Measurements from ENCODE around the gene ENC1. TPM values are rescaled to one million over a fixed set of nuclear protein-coding genes. Genes with fewer than 3 reads are reported as not detected.

Gene ENC1
- total and polyA plus RNA-seq, 4 donors = 6.8 to 31.5 (median 18.3) TPM

DNA sequence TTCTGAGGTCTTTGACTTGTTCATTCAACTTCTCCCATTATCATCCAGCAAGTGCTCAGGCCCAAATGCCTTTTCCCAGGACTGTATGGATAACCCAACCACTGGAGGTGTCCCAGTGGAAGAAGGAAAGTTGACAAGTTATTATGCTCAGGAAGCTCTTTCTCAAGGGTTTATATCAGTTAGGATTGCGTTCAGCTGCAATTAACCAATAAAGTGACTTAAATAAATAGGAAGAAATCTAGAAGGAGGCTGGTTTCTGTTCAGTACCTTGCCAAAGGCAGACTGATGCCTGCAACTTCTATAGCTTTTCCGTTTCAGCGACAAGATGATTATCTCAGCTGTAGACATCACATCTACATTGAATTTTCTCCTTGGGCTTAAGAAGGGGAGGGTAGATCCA, 52.1 kb downstream of the ENC1 start:
- no peaks in the 10 kb centered on the region for H3K9me3 ChIP-seq (ENCODE audit: control insufficient read depth in 4 of 4, insufficient read depth in 3 of 4, low read length in 3 of 4)
- WGBS, 2 donors = 89 to 96% methylated on average over 3 of the region's 3 CpGs
- H3K4me3 ChIP-seq = no peak overlapping the region
- no peaks in the 10 kb centered on the region for H3K36me3 ChIP-seq (ENCODE audit: control insufficient read depth in 4 of 4, insufficient read depth in 4 of 4, low read length in 4 of 4)
- TF ChIP-seq, protein P1, sequence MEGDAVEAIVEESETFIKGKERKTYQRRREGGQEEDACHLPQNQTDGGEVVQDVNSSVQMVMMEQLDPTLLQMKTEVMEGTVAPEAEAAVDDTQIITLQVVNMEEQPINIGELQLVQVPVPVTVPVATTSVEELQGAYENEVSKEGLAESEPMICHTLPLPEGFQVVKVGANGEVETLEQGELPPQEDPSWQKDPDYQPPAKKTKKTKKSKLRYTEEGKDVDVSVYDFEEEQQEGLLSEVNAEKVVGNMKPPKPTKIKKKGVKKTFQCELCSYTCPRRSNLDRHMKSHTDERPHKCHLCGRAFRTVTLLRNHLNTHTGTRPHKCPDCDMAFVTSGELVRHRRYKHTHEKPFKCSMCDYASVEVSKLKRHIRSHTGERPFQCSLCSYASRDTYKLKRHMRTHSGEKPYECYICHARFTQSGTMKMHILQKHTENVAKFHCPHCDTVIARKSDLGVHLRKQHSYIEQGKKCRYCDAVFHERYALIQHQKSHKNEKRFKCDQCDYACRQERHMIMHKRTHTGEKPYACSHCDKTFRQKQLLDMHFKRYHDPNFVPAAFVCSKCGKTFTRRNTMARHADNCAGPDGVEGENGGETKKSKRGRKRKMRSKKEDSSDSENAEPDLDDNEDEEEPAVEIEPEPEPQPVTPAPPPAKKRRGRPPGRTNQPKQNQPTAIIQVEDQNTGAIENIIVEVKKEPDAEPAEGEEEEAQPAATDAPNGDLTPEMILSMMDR (IDR thresholded peaks at IDR 0.05; ENCODE audit: control extremely low read depth, extremely low read depth) = no peak
- ATAC-seq (ENCODE audit: insufficient read depth, low FRiP score) (no peak), DNase-seq (no peak)
- H3K9ac ChIP-seq (ENCODE audit: insufficient read depth in 1 of 2, low read length in 2 of 2) = no peak overlapping the region
- peaks cover 0 to 10% (median 2%) of the 10 kb centered on the region in 5 donors for H3K4me1 ChIP-seq (ENCODE audit: control insufficient read depth in 5 of 5, insufficient read depth in 5 of 5, low read length in 5 of 5)
- no peaks in the 10 kb centered on the region for H3K27me3 ChIP-seq (ENCODE audit: control insufficient read depth in 3 of 3, insufficient read depth in 3 of 3, low read length in 2 of 3)
- no peak overlapping the region for H3K27ac ChIP-seq (ENCODE audit: low read depth in 1 of 2, low read length in 1 of 2)

DNA sequence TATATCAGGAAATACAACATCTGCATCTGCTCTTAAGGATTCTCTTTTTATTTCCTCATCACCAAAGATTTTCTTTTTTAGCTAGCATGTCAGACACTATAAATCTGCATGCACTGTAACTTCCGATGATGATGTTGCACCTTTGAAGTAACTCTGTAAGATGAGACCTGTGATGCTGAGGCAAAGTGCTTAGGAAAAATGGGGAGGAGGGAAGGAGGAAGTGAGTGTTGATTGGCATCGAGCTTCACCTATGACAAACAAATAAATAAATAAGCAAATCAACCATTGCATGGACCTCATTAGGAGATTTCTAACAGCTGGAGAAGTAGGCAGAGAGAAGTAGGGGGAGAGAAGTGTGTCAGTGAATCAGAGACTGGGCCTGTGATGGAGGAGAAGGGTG, 52.6 kb downstream of the ENC1 start:
- no peaks in the 10 kb centered on the region for H3K36me3 ChIP-seq (ENCODE audit: control insufficient read depth in 4 of 4, insufficient read depth in 4 of 4, low read length in 4 of 4)
- 68 to 77% methylated on average over 2 of the region's 2 CpGs for WGBS, 2 donors
- no peak overlapping the region for H3K27ac ChIP-seq (ENCODE audit: low read depth in 1 of 2, low read length in 1 of 2)
- DNase-seq (no peak), ATAC-seq (ENCODE audit: insufficient read depth, low FRiP score) (no peak)
- H3K27me3 ChIP-seq (ENCODE audit: control insufficient read depth in 3 of 3, insufficient read depth in 3 of 3, low read length in 2 of 3) = no peaks in the 10 kb centered on the region
- no peak overlapping the region for H3K4me3 ChIP-seq
- H3K4me1 ChIP-seq (ENCODE audit: control insufficient read depth in 5 of 5, insufficient read depth in 5 of 5, low read length in 5 of 5) = peaks cover 0 to 10% (median 2%) of the 10 kb centered on the region in 5 donors
- TF ChIP-seq, protein P1 (IDR thresholded peaks at IDR 0.05; ENCODE audit: control extremely low read depth, extremely low read depth) = no peak
- no peak overlapping the region for H3K9ac ChIP-seq (ENCODE audit: insufficient read depth in 1 of 2, low read length in 2 of 2)
- H3K9me3 ChIP-seq (ENCODE audit: control insufficient read depth in 4 of 4, insufficient read depth in 3 of 4, low read length in 3 of 4) = no peaks in the 10 kb centered on the region

DNA sequence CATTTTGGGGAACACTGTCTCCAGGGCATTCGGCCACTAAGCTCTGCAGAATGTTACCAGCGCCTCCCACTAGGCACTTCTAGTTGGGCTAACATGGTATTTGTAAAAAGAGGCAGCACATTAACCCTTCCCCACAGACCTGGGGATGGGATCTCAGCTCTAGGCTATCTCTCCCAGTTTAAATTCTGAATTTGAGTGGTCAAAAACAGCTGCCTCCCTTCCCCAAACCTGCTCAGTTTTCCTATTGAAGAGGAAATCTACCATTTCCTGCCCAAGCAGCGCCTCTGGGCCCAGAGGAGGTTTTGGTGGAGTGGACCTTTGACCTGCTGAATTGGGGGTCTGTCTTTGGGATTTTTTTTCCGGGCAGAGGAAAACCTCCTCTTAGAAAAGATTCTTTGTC, 53.2 kb downstream of the ENC1 start:
- H3K9me3 ChIP-seq (ENCODE audit: control insufficient read depth in 4 of 4, insufficient read depth in 3 of 4, low read length in 3 of 4) = no peaks in the 10 kb centered on the region
- no peak overlapping the region for H3K4me3 ChIP-seq
- H3K27me3 ChIP-seq (ENCODE audit: control insufficient read depth in 3 of 3, insufficient read depth in 3 of 3, low read length in 2 of 3) = no peaks in the 10 kb centered on the region
- no peak for ATAC-seq (ENCODE audit: insufficient read depth, low FRiP score)
- peaks cover 0 to 10% (median 2%) of the 10 kb centered on the region in 5 donors for H3K4me1 ChIP-seq (ENCODE audit: control insufficient read depth in 5 of 5, insufficient read depth in 5 of 5, low read length in 5 of 5)
- TF ChIP-seq, protein P1 (IDR thresholded peaks at IDR 0.05; ENCODE audit: control extremely low read depth, extremely low read depth) = no peak
- WGBS, 2 donors = 65 to 69% methylated on average over 4 of the region's 4 CpGs
- peak overlapping the region in 1 of 2 donors; percentile 7 for H3K27ac ChIP-seq (ENCODE audit: low read depth in 1 of 2, low read length in 1 of 2)
- H3K9ac ChIP-seq (ENCODE audit: insufficient read depth in 1 of 2, low read length in 2 of 2) = no peak overlapping the region
- no peak for DNase-seq
- no peaks in the 10 kb centered on the region for H3K36me3 ChIP-seq (ENCODE audit: control insufficient read depth in 4 of 4, insufficient read depth in 4 of 4, low read length in 4 of 4)

DNA sequence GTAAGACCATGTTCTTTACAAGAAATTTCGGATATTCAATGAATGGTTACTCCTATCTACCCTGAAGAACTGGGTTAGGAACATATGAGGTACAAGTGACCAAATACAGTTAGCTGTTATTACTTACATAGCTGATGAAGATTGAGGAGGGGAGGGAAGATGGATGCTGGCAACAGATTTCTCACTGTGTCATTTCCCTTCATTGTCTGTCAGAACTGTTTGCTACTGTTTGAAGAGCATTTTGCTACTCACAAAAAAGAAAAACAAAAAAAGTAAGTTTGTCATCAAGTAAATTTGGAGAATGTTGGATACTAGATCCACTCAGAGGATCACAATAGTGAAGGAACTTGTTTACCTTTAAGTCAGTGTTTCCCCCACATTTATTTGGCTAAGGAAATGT, 53.7 kb downstream of the ENC1 start:
- DNase-seq = no peak
- no peak for ATAC-seq (ENCODE audit: insufficient read depth, low FRiP score)
- Histone ChIP-seq H3K4me1 (ENCODE audit: control insufficient read depth in 5 of 5, insufficient read depth in 5 of 5, low read length in 5 of 5) (peaks cover 0 to 10% (median 2%) of the 10 kb centered on the region in 5 donors), H3K9ac (ENCODE audit: insufficient read depth in 1 of 2, low read length in 2 of 2) (no peak overlapping the region), H3K27me3 (ENCODE audit: control insufficient read depth in 3 of 3, insufficient read depth in 3 of 3, low read length in 2 of 3) (no peaks in the 10 kb centered on the region), H3K9me3 (ENCODE audit: control insufficient read depth in 4 of 4, insufficient read depth in 3 of 4, low read length in 3 of 4) (no peaks in the 10 kb centered on the region), H3K36me3 (ENCODE audit: control insufficient read depth in 4 of 4, insufficient read depth in 4 of 4, low read length in 4 of 4) (no peaks in the 10 kb centered on the region), H3K4me3 (no peak overlapping the region), H3K27ac (ENCODE audit: low read depth in 1 of 2, low read length in 1 of 2) (no peak overlapping the region)
- TF ChIP-seq, protein P1 (IDR thresholded peaks at IDR 0.05; ENCODE audit: control extremely low read depth, extremely low read depth) = no peak
- 68 to 83% methylated on average over 1 of the region's 1 CpG for WGBS, 2 donors

Measured in lung (tissue), 12 donors.